ENCODE results near the gene CAMP.

DNA sequence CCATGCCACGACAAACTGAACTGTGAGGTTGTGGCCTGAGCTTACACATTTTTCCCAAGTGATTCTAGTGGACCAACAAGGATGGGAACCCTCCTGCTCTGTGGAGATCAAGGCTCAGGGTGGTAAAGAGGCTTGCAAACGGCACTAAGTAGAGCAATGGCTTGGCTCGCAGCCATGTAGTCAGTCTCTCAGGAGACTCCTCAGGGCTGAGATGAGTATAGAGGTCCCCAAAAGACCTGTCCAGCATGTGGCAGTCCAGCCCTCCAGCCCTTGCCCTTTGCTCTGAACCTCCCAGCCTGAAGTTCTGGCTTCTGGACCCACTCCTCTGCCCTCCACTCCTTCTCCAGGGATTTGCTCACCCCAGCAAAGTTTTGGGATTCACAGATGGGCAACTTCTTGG is 8.3 kb upstream of the CAMP start:
- TF ChIP-seq, protein P1, sequence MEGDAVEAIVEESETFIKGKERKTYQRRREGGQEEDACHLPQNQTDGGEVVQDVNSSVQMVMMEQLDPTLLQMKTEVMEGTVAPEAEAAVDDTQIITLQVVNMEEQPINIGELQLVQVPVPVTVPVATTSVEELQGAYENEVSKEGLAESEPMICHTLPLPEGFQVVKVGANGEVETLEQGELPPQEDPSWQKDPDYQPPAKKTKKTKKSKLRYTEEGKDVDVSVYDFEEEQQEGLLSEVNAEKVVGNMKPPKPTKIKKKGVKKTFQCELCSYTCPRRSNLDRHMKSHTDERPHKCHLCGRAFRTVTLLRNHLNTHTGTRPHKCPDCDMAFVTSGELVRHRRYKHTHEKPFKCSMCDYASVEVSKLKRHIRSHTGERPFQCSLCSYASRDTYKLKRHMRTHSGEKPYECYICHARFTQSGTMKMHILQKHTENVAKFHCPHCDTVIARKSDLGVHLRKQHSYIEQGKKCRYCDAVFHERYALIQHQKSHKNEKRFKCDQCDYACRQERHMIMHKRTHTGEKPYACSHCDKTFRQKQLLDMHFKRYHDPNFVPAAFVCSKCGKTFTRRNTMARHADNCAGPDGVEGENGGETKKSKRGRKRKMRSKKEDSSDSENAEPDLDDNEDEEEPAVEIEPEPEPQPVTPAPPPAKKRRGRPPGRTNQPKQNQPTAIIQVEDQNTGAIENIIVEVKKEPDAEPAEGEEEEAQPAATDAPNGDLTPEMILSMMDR (conservative IDR thresholded peaks at IDR 0.05; ENCODE audit: low read depth, low read length) = no peak
- TF ChIP-seq EZH2 (IDR thresholded peaks at IDR 0.05; ENCODE audit: borderline replicate concordance, low read depth, low read length, poor library complexity, severe bottlenecking) = no peak
